Ishikawa (cell line): ENCODE results near the gene NOL6.
A peak's percentile ranks its signal among the peaks of the same experiment; 100 is the strongest.

Experiments used
- CEBPB ChIP-seq: IDR thresholded peaks from 2 replicates; pipeline ENCODE4 v1.6.1; 2012
- CREB1 ChIP-seq: IDR thresholded peaks from 2 replicates; pipeline ENCODE4 v1.6.1; 2012; ENCODE audit warnings: low read depth
- EGR1 ChIP-seq: IDR thresholded peaks from 2 replicates; pipeline ENCODE4 v1.6.1; 2012
- EP300 ChIP-seq: IDR thresholded peaks from 2 replicates; pipeline ENCODE4 v1.6.1; 2012; ENCODE audit warnings: borderline replicate concordance
- FOXM1 ChIP-seq: IDR thresholded peaks from 2 replicates; pipeline ENCODE4 v1.6.1; 2012; ENCODE audit warnings: low read depth, borderline replicate concordance
- NFIC ChIP-seq: IDR thresholded peaks from 2 replicates; pipeline ENCODE4 v1.6.1; 2012
- RAD21 ChIP-seq: IDR thresholded peaks from 2 replicates; pipeline ENCODE4 v1.6.1; 2012; ENCODE audit warnings: low read depth
- TAF1 ChIP-seq: IDR thresholded peaks from 2 replicates; pipeline ENCODE4 v1.6.1; 2012; ENCODE audit warnings: low read depth, mild to moderate bottlenecking
- TCF12 ChIP-seq: IDR thresholded peaks from 2 replicates; pipeline ENCODE4 v1.6.1; 2012; ENCODE audit warnings: low read depth
- TEAD4 ChIP-seq: IDR thresholded peaks from 2 replicates; pipeline ENCODE4 v1.6.1; 2012
- YY1 ChIP-seq: IDR thresholded peaks from 2 replicates; pipeline ENCODE4 v1.6.1; 2012; ENCODE audit warnings: low read depth
- ZBTB7A ChIP-seq: IDR thresholded peaks from 2 replicates; pipeline ENCODE4 v1.6.1; 2012; ENCODE audit warnings: low read depth
- TF ChIP-seq, protein P1 (sequence below): IDR thresholded peaks from 2 replicates; pipeline ENCODE4 v1.6.1; 2012
- TF ChIP-seq, protein P2 (sequence below): IDR thresholded peaks from 2 replicates; pipeline ENCODE4 v1.6.1; 2012; ENCODE audit warnings: low read depth, mild to moderate bottlenecking
- TF ChIP-seq, protein P3 (sequence below): IDR thresholded peaks from 2 replicates; pipeline ENCODE4 v1.6.1; 2012

The NOL6 gene, protein sequence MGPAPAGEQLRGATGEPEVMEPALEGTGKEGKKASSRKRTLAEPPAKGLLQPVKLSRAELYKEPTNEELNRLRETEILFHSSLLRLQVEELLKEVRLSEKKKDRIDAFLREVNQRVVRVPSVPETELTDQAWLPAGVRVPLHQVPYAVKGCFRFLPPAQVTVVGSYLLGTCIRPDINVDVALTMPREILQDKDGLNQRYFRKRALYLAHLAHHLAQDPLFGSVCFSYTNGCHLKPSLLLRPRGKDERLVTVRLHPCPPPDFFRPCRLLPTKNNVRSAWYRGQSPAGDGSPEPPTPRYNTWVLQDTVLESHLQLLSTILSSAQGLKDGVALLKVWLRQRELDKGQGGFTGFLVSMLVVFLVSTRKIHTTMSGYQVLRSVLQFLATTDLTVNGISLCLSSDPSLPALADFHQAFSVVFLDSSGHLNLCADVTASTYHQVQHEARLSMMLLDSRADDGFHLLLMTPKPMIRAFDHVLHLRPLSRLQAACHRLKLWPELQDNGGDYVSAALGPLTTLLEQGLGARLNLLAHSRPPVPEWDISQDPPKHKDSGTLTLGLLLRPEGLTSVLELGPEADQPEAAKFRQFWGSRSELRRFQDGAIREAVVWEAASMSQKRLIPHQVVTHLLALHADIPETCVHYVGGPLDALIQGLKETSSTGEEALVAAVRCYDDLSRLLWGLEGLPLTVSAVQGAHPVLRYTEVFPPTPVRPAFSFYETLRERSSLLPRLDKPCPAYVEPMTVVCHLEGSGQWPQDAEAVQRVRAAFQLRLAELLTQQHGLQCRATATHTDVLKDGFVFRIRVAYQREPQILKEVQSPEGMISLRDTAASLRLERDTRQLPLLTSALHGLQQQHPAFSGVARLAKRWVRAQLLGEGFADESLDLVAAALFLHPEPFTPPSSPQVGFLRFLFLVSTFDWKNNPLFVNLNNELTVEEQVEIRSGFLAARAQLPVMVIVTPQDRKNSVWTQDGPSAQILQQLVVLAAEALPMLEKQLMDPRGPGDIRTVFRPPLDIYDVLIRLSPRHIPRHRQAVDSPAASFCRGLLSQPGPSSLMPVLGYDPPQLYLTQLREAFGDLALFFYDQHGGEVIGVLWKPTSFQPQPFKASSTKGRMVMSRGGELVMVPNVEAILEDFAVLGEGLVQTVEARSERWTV

DNA sequence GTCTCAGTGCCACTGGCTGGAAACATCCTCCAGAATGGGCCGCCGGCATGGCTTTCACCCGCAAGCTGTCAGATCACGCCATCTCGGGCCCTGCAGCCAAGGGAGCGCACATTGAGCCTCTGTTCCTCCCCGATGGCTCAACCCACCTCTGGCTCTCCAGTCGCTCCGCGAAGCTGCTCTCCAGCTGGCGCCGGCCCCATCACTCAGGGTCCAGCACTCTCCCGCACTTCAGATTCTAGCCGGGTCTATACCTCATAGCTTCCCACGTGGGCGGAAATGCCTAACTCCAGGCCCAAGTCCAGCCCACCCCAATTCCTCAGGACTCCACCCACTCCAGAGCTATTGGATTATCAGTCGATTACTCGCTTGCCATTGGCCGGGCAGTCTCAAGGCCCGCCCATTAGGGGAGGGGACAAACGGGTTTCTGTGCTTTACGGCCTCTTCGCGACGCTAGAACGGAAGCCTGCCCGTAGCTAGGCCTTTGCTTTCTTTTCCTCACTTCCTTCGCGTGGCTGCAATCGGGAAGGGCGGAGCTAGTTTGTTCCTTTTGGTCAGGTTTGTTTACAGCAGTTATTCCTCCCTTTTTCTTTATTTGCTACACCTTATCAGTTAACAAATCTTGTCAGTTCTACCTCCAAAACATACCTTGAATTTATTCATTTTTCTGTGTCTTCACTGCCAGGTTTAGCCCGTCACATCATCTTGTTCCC lies at the start of gene NOL6:
Gene NOL6, minus strand, starts transcription at position 282 of the 710 bp plus-strand sequence. Its CDS starts 82 bp downstream, at position 200.
- TF ChIP-seq ZBTB7A (no peak), CEBPB (no peak), EGR1 (peak; percentile 40), NFIC (no peak), YY1 (0 out of 2 replicates have a peak, but pooled peaks have one; percentile 9), FOXM1 (no peak), TAF1 (no peak; the same call in 1 of the 2 replicates), TCF12 (peak; percentile 51; the same call in 1 of the 2 replicates), TEAD4 (peak; percentile 10; the same call in 1 of the 2 replicates), CREB1 (peak; percentile 63; the same call in 1 of the 2 replicates), EP300 (no peak), RAD21 (no peak)
- TF ChIP-seq, protein P1, sequence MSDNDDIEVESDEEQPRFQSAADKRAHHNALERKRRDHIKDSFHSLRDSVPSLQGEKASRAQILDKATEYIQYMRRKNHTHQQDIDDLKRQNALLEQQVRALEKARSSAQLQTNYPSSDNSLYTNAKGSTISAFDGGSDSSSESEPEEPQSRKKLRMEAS, result peak; percentile 96
- TF ChIP-seq, protein P2, sequence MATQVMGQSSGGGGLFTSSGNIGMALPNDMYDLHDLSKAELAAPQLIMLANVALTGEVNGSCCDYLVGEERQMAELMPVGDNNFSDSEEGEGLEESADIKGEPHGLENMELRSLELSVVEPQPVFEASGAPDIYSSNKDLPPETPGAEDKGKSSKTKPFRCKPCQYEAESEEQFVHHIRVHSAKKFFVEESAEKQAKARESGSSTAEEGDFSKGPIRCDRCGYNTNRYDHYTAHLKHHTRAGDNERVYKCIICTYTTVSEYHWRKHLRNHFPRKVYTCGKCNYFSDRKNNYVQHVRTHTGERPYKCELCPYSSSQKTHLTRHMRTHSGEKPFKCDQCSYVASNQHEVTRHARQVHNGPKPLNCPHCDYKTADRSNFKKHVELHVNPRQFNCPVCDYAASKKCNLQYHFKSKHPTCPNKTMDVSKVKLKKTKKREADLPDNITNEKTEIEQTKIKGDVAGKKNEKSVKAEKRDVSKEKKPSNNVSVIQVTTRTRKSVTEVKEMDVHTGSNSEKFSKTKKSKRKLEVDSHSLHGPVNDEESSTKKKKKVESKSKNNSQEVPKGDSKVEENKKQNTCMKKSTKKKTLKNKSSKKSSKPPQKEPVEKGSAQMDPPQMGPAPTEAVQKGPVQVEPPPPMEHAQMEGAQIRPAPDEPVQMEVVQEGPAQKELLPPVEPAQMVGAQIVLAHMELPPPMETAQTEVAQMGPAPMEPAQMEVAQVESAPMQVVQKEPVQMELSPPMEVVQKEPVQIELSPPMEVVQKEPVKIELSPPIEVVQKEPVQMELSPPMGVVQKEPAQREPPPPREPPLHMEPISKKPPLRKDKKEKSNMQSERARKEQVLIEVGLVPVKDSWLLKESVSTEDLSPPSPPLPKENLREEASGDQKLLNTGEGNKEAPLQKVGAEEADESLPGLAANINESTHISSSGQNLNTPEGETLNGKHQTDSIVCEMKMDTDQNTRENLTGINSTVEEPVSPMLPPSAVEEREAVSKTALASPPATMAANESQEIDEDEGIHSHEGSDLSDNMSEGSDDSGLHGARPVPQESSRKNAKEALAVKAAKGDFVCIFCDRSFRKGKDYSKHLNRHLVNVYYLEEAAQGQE, result no peak
- TF ChIP-seq, protein P3, sequence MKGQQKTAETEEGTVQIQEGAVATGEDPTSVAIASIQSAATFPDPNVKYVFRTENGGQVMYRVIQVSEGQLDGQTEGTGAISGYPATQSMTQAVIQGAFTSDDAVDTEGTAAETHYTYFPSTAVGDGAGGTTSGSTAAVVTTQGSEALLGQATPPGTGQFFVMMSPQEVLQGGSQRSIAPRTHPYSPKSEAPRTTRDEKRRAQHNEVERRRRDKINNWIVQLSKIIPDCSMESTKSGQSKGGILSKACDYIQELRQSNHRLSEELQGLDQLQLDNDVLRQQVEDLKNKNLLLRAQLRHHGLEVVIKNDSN, result peak; percentile 92

DNA sequence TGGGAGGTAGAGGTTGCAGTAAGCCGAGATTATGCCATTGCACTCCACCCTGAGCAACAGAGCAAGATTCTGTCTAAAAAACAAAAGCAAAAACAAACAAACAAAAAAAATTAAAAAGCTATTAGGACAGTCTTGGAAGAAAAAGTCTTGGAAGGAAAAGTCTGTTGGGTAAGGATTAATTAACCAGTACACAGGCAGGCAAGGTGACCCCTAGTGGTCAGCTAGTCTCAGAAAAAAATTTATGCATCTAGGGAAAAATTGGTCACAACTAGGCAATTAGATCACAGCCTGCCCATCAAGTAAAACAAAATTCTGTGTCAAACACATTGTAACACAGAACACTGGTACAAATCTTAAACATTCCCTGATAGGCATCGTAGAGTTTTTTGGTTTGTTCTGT lies 43.6 kb upstream of the NOL6 start:
- TF ChIP-seq CREB1 (no peak), RAD21 (peak; percentile 37), TCF12 (no peak), TEAD4 (no peak)

DNA sequence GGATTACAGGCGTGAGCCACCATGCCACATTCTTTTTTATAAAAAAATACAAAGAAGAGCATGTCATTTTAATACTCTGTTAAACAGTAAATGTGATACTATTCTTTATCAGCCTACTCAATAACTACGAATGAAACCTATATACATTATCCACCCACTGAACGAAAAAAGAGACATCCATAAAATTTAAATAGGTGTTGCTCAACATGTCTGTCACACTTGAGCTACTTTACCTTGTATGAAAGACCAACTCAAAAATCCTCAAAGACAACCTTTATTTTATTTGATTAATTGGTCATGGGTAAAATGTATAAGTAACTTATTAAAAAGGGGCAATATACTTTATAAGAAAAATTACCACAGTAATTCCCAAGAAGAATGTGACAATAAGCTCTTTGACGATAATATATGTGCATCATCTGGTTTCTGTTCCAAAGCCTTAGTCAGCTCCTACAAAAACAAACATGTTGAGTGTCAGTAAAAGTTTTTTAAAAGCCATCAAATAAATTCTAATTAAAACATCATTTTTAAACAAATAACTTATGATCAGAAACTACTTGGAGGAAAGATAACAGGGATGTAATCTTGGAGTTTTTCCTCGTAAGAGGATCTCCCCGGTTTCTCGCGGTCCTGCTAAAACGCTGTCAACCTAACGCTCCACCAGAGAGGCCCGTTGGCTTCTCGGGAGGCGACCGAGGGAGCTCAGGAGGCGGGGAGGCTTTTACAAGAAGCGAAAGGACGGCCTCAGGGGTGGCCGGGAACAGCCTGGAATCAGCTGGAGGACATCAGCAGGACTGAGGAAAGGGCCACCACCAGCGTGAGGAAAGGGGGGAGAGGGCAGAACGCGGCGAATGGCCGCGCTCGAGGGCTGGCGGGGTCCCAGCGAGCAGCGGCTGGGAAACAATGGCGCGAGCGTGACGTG lies 36.8 kb upstream of the NOL6 start:
- TF ChIP-seq CEBPB (0 out of 2 replicates have a peak, but pooled peaks have one; percentile 45), TEAD4 (no peak), YY1 (peak; percentile 74; the same call in 1 of the 2 replicates)
- TF ChIP-seq, protein P3, result no peak

DNA sequence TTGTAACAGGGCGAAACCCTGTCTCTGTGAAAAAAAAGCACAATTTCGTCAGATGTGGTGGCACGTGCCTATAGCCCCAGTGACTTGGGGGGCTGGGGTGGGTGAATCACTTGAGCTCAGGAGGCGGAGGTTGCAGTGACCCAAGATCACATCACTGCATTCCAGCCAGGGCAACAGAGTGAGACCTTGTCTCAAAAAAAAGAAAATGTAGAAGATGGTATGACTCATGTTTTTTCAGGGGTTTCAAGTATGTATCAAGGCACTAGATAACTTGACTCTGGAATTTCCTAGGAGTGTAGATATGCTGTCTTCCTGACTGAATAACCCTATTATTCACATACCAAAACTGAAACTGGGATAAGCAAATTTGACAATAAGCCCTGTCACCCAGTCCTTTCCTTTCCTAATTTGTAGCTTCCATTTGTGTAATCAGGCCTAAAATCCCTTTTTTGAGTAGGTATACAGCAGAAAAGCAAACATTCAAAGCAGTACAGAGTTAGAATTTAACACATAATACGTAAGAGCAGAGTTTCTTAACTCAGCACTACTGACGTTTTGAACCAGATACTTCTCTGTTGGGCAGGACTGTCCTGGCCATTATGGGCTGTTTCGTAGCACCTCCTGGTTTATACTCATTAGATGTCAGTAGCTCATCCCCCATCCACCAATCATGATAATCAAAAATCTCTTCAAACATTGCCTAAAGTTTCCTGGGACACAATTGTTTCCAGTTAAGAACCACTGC lies 33.1 kb upstream of the NOL6 start:
- TF ChIP-seq ZBTB7A, result no peak
- no peak for TF ChIP-seq RAD21
- TF ChIP-seq YY1, result no peak
- TF ChIP-seq TCF12, result no peak
- no peak for TF ChIP-seq CEBPB
- TF ChIP-seq, protein P3, result no peak
- TF ChIP-seq TAF1, result no peak
- no peak for TF ChIP-seq NFIC
- TF ChIP-seq EGR1, result no peak
- TF ChIP-seq FOXM1, result no peak

DNA sequence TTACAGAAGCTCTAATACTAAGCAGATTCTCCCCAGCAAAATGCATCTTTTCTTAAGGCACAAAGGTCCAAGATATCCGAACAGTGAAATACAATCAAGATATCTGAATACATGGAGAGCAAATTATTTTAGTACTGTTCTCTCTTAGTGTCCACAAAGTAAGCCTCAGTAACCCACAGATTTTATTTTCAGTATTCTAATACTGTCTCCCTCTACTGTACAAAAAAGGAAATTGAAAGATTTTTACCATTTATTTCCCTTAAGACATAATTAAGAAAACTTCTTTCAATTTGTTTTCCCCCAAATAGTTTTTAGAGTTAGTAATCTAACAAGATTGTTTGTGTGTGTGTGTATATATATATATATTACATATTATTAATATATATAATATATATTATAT lies 24.7 kb upstream of the NOL6 start:
- TF ChIP-seq ZBTB7A, result no peak
- no peak for TF ChIP-seq YY1
- no peak for TF ChIP-seq NFIC
- TF ChIP-seq, protein P2, result no peak
- TF ChIP-seq CREB1, result no peak
- no peak for TF ChIP-seq EGR1
